Endodermal cell (in vitro differentiated cells): ENCODE measurements around the gene RIMBP2. TPM values are rescaled to one million over a fixed set of nuclear protein-coding genes. Genes with fewer than 3 reads are reported as not detected.
"Not testable (repeated sequence)": the region's sequence is repeated elsewhere in the genome, so short reads cannot be mapped to it uniquely, and the experiment has no call there.

Experiments
- DNase-seq: peaks from one replicate; pipeline ENCODE4 v3.0.0-alpha.2; 2017
- H3K27ac ChIP-seq: 2 replicates; pipeline ENCODE4 v1.5.1; 2013; ENCODE audit warnings: mild to moderate bottlenecking, low read depth, low read length, moderate library complexity
- H3K27me3 ChIP-seq: 2 replicates; pipeline ENCODE4 v1.6.1; 2013; ENCODE audit warnings: mild to moderate bottlenecking, low read length, moderate library complexity; ENCODE audit not compliant: insufficient read depth, control insufficient read depth, poor library complexity, severe bottlenecking
- H3K36me3 ChIP-seq: 2 replicates; pipeline ENCODE4 v1.7.0; 2013; ENCODE audit warnings: mild to moderate bottlenecking, low read length, moderate library complexity; ENCODE audit not compliant: control insufficient read depth, insufficient read depth
- H3K4me1 ChIP-seq: one replicate; pipeline ENCODE4 v1.7.0; 2013; ENCODE audit warnings: low read length; ENCODE audit not compliant: control insufficient read depth, insufficient read depth
- H3K4me3 ChIP-seq: 2 replicates; pipeline ENCODE4 v1.5.1; 2013; ENCODE audit warnings: mild to moderate bottlenecking, low read length, moderate library complexity
- H3K9ac ChIP-seq: 2 replicates; pipeline ENCODE4 v1.6.1; 2013; ENCODE audit warnings: mild to moderate bottlenecking, low read length, moderate library complexity; ENCODE audit not compliant: poor library complexity, severe bottlenecking; ENCODE audit errors: extremely low read depth
- H3K9me3 ChIP-seq: 2 replicates; pipeline ENCODE4 v1.6.1; 2013; ENCODE audit warnings: mild to moderate bottlenecking, low read length, moderate library complexity; ENCODE audit not compliant: control insufficient read depth
- H3K27ac Mint-ChIP-seq: 2 replicates; pipeline ENCODE4 v1.8.0; 2020; ENCODE audit warnings: mixed read lengths
- H3K27me3 Mint-ChIP-seq: 2 replicates; pipeline ENCODE4 v1.8.0; 2021; ENCODE audit warnings: mild to moderate bottlenecking, mixed read lengths; ENCODE audit not compliant: insufficient read depth
- H3K36me3 Mint-ChIP-seq: 2 replicates; pipeline ENCODE4 v1.8.0; 2020; ENCODE audit warnings: low read depth, mixed read lengths
- H3K4me1 Mint-ChIP-seq: 2 replicates; pipeline ENCODE4 v1.8.0; 2020; ENCODE audit warnings: mixed read lengths
- H3K4me3 Mint-ChIP-seq: 2 replicates; pipeline ENCODE4 v1.8.0; 2020; ENCODE audit warnings: mild to moderate bottlenecking, moderate library complexity, mixed read lengths
- H3K9me3 Mint-ChIP-seq: 2 replicates; pipeline ENCODE4 v1.8.0; 2020; ENCODE audit warnings: mild to moderate bottlenecking, mixed read lengths
- WGBS, 2 experiments: methylation state at CpG; one replicate each; pipeline versions ENCODE4 v1.1.5 to v1.1.7; 2013; ENCODE audit warnings: missing lambda C conversion rate in 2 of 2, mixed read lengths in 1 of 2; ENCODE audit not compliant: insufficient coverage in 1 of 2, insufficient read length in 1 of 2; 5-methylcytosine and 5-hydroxymethylcytosine counted together
- total RNA-seq, 2 donors: library from RNA; stranded (reverse); fragmentation: NEBNext Ultra II Directional in 1 of 2; extraction: Animal tissue kit (Norgen Biotek cat#: 25700) in 1 of 2; gene quantifications; 2 replicates in 1 of 2; 3 replicates in 1 of 2; pipeline ENCODE4 v1.2.1, GENCODE V29; 2021
- TF ChIP-seq, protein P1 (sequence below): fragments of 200-600 bp; sonication (generic); conservative IDR thresholded peaks from 2 replicates; pipeline ENCODE4 v1.5.0; 2021; ENCODE audit warnings: antibody characterized with exemption, mild to moderate bottlenecking

Gene RIMBP2
- total RNA-seq, 2 donors from 2014 or later, result 0.13 to 3.4 TPM

DNA sequence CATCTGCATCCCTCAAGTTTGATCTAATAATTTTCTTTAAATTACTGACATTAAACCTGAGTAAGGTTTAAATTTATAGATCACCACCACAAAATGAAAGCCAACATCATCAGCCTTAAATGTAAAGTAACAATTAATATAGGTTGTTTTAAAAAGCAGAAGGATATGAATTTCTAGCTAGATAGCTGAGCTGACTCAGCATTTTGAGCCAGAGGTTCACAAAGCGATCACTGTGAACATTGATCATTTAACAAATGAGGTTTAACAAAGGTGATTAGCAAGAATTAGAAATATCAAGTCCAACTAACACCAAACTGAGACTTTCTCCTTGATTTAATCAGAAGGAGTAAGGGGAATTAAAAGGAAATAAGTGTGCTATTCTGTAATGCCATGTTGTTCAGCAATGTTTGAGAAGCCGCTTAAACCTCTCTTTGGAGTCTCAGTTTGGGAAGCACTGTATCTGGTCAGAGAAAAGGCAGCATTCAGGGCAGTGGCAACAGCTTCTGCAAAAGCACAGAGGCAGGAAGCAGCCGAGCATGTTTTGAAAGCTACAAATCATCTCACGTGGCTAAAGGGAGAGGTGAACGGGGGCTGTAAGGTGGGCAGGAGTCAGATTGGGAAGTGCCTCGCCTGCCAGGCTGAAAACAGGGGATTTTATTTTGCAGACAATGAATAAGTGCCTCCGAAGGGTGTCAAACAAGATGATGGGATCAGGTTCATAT is 19.6 kb downstream of the RIMBP2 start:
- Mint-ChIP-seq H3K27ac (no peak overlapping the region), H3K9me3 (no peaks in the 10 kb centered on the region), H3K4me1 (no peaks in the 10 kb centered on the region), H3K36me3 (no peaks in the 10 kb centered on the region), H3K4me3 (no peak overlapping the region), H3K27me3 (peaks cover 8% of the 10 kb centered on the region)
- TF ChIP-seq, protein P1, sequence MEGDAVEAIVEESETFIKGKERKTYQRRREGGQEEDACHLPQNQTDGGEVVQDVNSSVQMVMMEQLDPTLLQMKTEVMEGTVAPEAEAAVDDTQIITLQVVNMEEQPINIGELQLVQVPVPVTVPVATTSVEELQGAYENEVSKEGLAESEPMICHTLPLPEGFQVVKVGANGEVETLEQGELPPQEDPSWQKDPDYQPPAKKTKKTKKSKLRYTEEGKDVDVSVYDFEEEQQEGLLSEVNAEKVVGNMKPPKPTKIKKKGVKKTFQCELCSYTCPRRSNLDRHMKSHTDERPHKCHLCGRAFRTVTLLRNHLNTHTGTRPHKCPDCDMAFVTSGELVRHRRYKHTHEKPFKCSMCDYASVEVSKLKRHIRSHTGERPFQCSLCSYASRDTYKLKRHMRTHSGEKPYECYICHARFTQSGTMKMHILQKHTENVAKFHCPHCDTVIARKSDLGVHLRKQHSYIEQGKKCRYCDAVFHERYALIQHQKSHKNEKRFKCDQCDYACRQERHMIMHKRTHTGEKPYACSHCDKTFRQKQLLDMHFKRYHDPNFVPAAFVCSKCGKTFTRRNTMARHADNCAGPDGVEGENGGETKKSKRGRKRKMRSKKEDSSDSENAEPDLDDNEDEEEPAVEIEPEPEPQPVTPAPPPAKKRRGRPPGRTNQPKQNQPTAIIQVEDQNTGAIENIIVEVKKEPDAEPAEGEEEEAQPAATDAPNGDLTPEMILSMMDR, result no peak
- Histone ChIP-seq H3K9me3 (no peaks in the 10 kb centered on the region), H3K36me3 (no peaks in the 10 kb centered on the region), H3K27me3 (no peaks in the 10 kb centered on the region), H3K4me3 (no peak overlapping the region), H3K27ac (no peak overlapping the region), H3K9ac (no peak overlapping the region), H3K4me1 (no peaks in the 10 kb centered on the region)
- DNase-seq, result no peak
- 87 to 93% methylated on average over 7 of the region's 7 CpGs for WGBS, 2 experiments

DNA sequence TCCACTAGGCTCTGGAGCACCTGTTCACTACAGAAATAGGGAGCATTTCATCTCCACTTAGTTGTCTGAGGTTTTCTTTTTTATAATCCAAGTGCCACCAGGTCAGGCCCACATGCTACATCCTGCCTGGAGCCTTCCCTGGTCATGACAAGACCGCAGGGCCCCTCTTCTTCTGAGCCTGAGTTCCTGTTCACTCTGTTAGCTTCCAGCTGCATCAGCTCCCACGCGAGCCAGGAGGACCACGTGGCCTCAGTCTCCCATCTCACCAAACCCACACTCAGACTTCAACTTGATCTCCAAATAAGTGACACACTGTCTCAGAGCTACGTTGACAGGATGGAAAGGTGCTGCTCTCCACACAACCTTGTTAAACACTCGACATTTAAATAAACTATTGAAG is 21.0 kb downstream of the RIMBP2 start:
- WGBS, 2 experiments, result 84 to 100% methylated on average over 2 to 6 of the region's 6 CpGs
- Mint-ChIP-seq H3K27me3 (peaks cover 7% of the 10 kb centered on the region), H3K4me3 (no peak overlapping the region), H3K9me3 (no peaks in the 10 kb centered on the region), H3K4me1 (no peaks in the 10 kb centered on the region), H3K27ac (no peak overlapping the region), H3K36me3 (no peaks in the 10 kb centered on the region)
- no peaks in the 10 kb centered on the region for H3K9me3 ChIP-seq
- no peaks in the 10 kb centered on the region for H3K36me3 ChIP-seq
- no peak overlapping the region for H3K4me3 ChIP-seq
- no peaks in the 10 kb centered on the region for H3K27me3 ChIP-seq
- no peak overlapping the region for H3K9ac ChIP-seq
- H3K27ac ChIP-seq, result no peak overlapping the region
- no peak for DNase-seq
- no peaks in the 10 kb centered on the region for H3K4me1 ChIP-seq
- TF ChIP-seq, protein P1, result no peak

DNA sequence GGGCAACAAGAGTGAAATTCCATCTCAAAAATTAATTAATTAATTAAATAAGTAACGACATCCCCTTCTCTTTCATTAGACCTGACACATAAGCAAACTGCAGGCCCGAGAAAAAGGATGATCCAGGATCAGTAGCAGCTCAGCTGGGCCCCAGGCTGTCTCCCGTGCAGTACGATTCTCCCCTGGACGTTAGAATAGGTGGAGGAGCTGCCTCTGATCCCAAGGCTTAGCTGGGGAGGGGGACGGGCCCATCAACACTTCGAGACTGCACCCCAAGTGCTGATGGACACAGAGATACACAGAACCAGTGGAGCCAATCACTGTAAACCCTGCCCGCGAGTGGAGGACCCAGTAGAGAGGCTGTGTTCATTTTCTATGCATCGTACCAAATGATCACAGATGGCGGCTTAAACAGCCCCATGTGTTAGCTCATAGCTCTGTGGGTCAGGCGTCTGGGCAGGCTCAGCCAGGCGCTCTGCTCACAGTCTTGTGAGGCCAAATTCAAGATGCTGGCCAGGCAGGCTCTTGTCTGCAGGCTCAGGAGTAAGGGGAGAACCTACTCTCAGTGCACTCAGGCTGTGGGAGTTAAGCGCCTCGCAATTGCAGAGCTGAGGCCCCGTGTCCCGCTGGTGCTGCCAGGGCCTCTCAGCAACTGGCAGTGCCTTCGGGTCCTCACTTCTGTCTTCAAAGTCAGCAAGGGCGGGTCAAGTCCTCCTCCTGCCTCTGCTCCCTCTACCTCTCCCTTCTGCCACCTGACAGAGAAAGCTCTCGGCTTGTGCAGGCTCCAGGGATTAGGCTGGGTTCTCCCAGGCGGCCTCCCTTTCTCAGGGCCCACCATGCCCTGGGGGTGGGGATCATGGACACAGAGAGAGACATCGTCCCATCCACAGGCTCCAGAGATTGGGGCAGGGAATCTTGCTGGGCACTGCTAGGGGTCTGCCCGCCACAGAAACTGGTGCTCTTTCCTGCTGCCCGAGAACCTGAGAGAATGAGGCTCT is 26.4 kb downstream of the RIMBP2 start:
- Mint-ChIP-seq H3K9me3 (no peaks in the 10 kb centered on the region), H3K4me1 (peaks cover 3% of the 10 kb centered on the region), H3K36me3 (no peaks in the 10 kb centered on the region), H3K4me3 (no peak overlapping the region), H3K27ac (no peak overlapping the region), H3K27me3 (peaks cover 9% of the 10 kb centered on the region)
- no peak for DNase-seq
- TF ChIP-seq, protein P1, result no peak
- 94 to 99% methylated on average over 12 to 24 of the region's 24 CpGs for WGBS, 2 experiments
- Histone ChIP-seq H3K27ac (no peak overlapping the region), H3K36me3 (no peaks in the 10 kb centered on the region), H3K9me3 (no peaks in the 10 kb centered on the region), H3K27me3 (no peaks in the 10 kb centered on the region), H3K4me3 (no peak overlapping the region), H3K9ac (no peak overlapping the region), H3K4me1 (no peaks in the 10 kb centered on the region)

DNA sequence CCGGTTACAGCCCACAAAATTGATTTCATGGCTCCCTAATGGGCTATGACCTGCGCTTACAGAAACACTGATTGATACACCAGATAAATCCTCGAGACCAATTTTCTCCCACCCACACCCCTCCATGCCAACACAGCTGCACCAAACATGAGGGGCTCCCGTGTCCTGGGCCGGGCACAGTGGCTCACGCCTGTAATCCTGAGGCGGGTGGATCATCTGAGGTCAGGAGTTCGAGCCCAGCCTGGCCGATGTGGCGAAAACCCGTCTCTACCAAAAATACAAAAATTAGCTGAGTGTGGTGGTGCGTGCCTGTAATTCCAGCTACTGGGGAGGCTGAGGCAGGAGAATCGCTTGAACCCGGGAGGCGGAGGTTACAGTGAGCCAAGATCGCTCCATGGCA is 27.1 kb downstream of the RIMBP2 start:
- H3K4me1 Mint-ChIP-seq, H3K4me1 ChIP-seq, H3K27me3 ChIP-seq, H3K27ac Mint-ChIP-seq, H3K27ac ChIP-seq, H3K4me3 Mint-ChIP-seq, H3K36me3 Mint-ChIP-seq, H3K36me3 ChIP-seq, H3K9ac ChIP-seq, H3K9me3 ChIP-seq, H3K27me3 Mint-ChIP-seq, H3K9me3 Mint-ChIP-seq, H3K4me3 ChIP-seq, DNase-seq: not testable (repeated sequence)
- 90 to 91% methylated on average over 9 to 15 of the region's 16 CpGs for WGBS, 2 experiments
